GM18508 (cell line): ENCODE results near the gene GCLM.
"Not testable (repeated sequence)": the region's sequence is repeated elsewhere in the genome, so short reads cannot be mapped to it uniquely, and the experiment has no call there.

ENCODE experiments used
- ATAC-seq: cut with Tn5 transposase; IDR thresholded peaks from one replicate; pipeline ENCODE4 v1.9.1; 2021; ENCODE audit warnings: moderate number of reproducible peaks; ENCODE audit not compliant: insufficient read depth, unreplicated experiment

The GCLM gene

GRCh38 chr1:93899543-93900207 lies 9.6 kb downstream of the GCLM start:
- ATAC-seq, result no peak

GRCh38 chr1:93888900-93889299 lies 20.3 kb downstream of the GCLM start:
- no peak for ATAC-seq

- ATAC-seq, result no peak
These were observed 27.0 kb downstream of the GCLM start for GRCh38 chr1:93882269-93882668.

GRCh38 chr1:93880731-93881130 lies 28.5 kb downstream of the GCLM start:
- ATAC-seq, result no peak

- peak; percentile 92 for ATAC-seq
These were observed 30.2 kb downstream of the GCLM start, which contains the start of gene DNTTIP2 for GRCh38 chr1:93878889-93879586. Gene DNTTIP2 (minus strand): TSS chr1:93879206. CDS start chr1:93879148, 58 bp downstream.

- no peak for ATAC-seq
These were observed 30.7 kb downstream of the GCLM start for GRCh38 chr1:93878501-93878888.

- no peak for ATAC-seq
These were observed 31.7 kb downstream of the GCLM start for GRCh38 chr1:93877529-93877928.

- ATAC-seq, result no peak
These were observed 33.0 kb downstream of the GCLM start for GRCh38 chr1:93876244-93876643.

GRCh38 chr1:93874025-93874651 lies 35.1 kb downstream of the GCLM start:
- no peak for ATAC-seq

GRCh38 chr1:93871366-93871765 lies 37.9 kb downstream of the GCLM start:
- no peak for ATAC-seq

GRCh38 chr1:93869653-93870052 lies 39.6 kb downstream of the GCLM start:
- no peak for ATAC-seq

GRCh38 chr1:93868492-93868891 lies 40.7 kb downstream of the GCLM start:
- ATAC-seq, result not testable (repeated sequence)

- no peak for ATAC-seq
These were observed 44.0 kb downstream of the GCLM start for GRCh38 chr1:93865253-93865652.

- ATAC-seq, result no peak
These were observed 45.1 kb downstream of the GCLM start for GRCh38 chr1:93864175-93864574.

- ATAC-seq, result not testable (repeated sequence)
These were observed 51.6 kb downstream of the GCLM start for GRCh38 chr1:93857653-93858052.

GRCh38 chr1:93855983-93856382 lies 53.2 kb downstream of the GCLM start:
- not testable (repeated sequence) for ATAC-seq

GRCh38 chr1:93853940-93854339 lies 55.3 kb downstream of the GCLM start:
- no peak for ATAC-seq

- no peak for ATAC-seq
These were observed 57.4 kb downstream of the GCLM start for GRCh38 chr1:93851878-93852277.

GRCh38 chr1:93851327-93851712 lies 57.9 kb downstream of the GCLM start:
- ATAC-seq, result no peak

- not testable (repeated sequence) for ATAC-seq
These were observed 58.4 kb downstream of the GCLM start for GRCh38 chr1:93850687-93851326.

GRCh38 chr1:93848350-93848883 lies 60.8 kb downstream of the GCLM start:
- ATAC-seq, result no peak
